ENCODE results near the gene BSN. TPM values are rescaled to one million over a fixed set of nuclear protein-coding genes. Genes with fewer than 3 reads are reported as not detected.

Gene BSN
- total RNA-seq, 2 experiments from 2014 or later = 0.03 to 0.27 TPM

DNA sequence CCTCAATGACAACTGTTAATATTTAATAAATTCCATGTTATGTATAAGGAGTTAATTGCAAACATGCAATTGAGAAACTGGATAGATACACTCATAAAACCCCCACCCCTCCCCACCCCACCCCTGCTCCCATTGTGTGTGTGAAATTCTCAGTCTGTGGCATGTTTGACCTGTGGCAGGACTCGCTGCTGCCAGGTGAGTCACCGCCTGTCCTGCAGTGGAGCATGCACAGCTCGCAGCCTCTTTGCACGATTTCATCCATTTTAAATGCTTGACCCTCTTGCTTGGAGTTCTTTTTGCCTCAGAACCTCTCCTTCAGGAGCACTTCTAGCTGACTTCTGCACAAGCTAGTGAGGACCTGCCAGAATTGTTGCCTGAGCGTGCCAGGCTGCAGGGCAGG is 114.6 kb downstream of the BSN start:
- Histone ChIP-seq H3K9me3 (ENCODE audit: low read length) (no peaks in the 10 kb centered on the region), H3K4me3 (ENCODE audit: low read depth, low read length, poor library complexity, severe bottlenecking) (no peak overlapping the region), H3K4me1 (ENCODE audit: insufficient read depth, low read length, poor library complexity, severe bottlenecking) (peaks cover 7% of the 10 kb centered on the region), H3K79me2 (ENCODE audit: insufficient read depth, low read depth, low read length) (0 out of 2 replicates have a peak, but pooled peaks cover 8% of the 10 kb centered on the region), H4K20me1 (ENCODE audit: insufficient read depth, low read length) (no peaks in the 10 kb centered on the region), H2AFZ (ENCODE audit: low read length) (no peak overlapping the region), H3K9me2 (ENCODE audit: insufficient read depth, low read length) (no peaks in the 10 kb centered on the region), H3K4me2 (ENCODE audit: low read length) (no peak overlapping the region), H3K36me3 (ENCODE audit: insufficient read depth, low read length) (no peaks in the 10 kb centered on the region), H3K27ac (ENCODE audit: low read depth, low read length, poor library complexity, severe bottlenecking) (no peak overlapping the region)
- no TSS peak for BruUV-seq (replicated peaks)
- intact Hi-C loops (cut with micrococcal nuclease; ENCODE audit: unreplicated experiment) = no loop called here
- DNase-seq (ENCODE audit: low spot score) = no peak
- TF ChIP-seq EZH2phosphoT487 (IDR thresholded peaks at IDR 0.05; ENCODE audit: borderline replicate concordance, low read depth, low read length) = no peak
- TF ChIP-seq, protein P1, sequence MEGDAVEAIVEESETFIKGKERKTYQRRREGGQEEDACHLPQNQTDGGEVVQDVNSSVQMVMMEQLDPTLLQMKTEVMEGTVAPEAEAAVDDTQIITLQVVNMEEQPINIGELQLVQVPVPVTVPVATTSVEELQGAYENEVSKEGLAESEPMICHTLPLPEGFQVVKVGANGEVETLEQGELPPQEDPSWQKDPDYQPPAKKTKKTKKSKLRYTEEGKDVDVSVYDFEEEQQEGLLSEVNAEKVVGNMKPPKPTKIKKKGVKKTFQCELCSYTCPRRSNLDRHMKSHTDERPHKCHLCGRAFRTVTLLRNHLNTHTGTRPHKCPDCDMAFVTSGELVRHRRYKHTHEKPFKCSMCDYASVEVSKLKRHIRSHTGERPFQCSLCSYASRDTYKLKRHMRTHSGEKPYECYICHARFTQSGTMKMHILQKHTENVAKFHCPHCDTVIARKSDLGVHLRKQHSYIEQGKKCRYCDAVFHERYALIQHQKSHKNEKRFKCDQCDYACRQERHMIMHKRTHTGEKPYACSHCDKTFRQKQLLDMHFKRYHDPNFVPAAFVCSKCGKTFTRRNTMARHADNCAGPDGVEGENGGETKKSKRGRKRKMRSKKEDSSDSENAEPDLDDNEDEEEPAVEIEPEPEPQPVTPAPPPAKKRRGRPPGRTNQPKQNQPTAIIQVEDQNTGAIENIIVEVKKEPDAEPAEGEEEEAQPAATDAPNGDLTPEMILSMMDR (conservative IDR thresholded peaks at IDR 0.05; ENCODE audit: low read length) = no peak
- ChIA-PET POLR2A (interaction anchor here (1.3 kb wide), 1 partner anchor 128 kb away, joined by 3 read pairs; no protein-coding TSS in a partner anchor), CTCF (ENCODE audit: unreplicated experiment) (interaction anchor here (1.4 kb wide), 1 partner anchor 129 kb away, joined by 5 read pairs; no protein-coding TSS in a partner anchor)

DNA sequence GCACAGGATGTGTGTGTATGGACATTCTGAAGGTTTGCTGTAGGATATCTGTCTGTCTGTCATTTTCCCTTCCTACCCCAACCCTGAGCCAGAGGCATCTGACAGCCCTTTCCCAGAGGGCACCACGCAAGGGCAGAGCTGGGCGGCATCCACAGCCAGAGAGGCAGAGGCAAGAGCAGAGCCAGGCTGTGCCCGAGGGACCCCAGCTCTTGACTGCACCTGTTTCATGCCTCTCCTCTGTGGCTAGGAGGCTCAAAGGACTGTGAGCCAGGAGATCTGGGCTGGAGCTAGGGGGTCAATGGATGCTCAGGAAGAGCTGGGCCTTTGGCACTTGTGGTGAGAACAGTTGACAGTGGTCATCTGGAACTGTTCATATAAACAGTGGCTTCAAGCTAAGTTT is 115.1 kb downstream of the BSN start:
- Histone ChIP-seq H3K4me3 (ENCODE audit: low read depth, low read length, poor library complexity, severe bottlenecking) (no peak overlapping the region), H3K4me2 (ENCODE audit: low read length) (no peak overlapping the region), H3K9me3 (ENCODE audit: low read length) (no peaks in the 10 kb centered on the region), H3K9me2 (ENCODE audit: insufficient read depth, low read length) (no peaks in the 10 kb centered on the region), H4K20me1 (ENCODE audit: insufficient read depth, low read length) (no peaks in the 10 kb centered on the region), H3K27ac (ENCODE audit: low read depth, low read length, poor library complexity, severe bottlenecking) (no peak overlapping the region), H3K4me1 (ENCODE audit: insufficient read depth, low read length, poor library complexity, severe bottlenecking) (peaks cover 7% of the 10 kb centered on the region), H2AFZ (ENCODE audit: low read length) (no peak overlapping the region), H3K36me3 (ENCODE audit: insufficient read depth, low read length) (no peaks in the 10 kb centered on the region), H3K79me2 (ENCODE audit: insufficient read depth, low read depth, low read length) (0 out of 2 replicates have a peak, but pooled peaks cover 8% of the 10 kb centered on the region)
- intact Hi-C loops (cut with micrococcal nuclease; ENCODE audit: unreplicated experiment) = no loop called here
- ChIA-PET POLR2A (interaction anchor here (1.3 kb wide), 1 partner anchor 129 kb away, joined by 3 read pairs; no protein-coding TSS in a partner anchor), CTCF (ENCODE audit: unreplicated experiment) (interaction anchor here (1.4 kb wide), 1 partner anchor 130 kb away, joined by 5 read pairs; no protein-coding TSS in a partner anchor)
- TF ChIP-seq, protein P1 (conservative IDR thresholded peaks at IDR 0.05; ENCODE audit: low read length) = no peak
- no peak for TF ChIP-seq EZH2phosphoT487 (IDR thresholded peaks at IDR 0.05; ENCODE audit: borderline replicate concordance, low read depth, low read length)
- no peak for DNase-seq (ENCODE audit: low spot score)
- BruUV-seq (replicated peaks) = no TSS peak

DNA sequence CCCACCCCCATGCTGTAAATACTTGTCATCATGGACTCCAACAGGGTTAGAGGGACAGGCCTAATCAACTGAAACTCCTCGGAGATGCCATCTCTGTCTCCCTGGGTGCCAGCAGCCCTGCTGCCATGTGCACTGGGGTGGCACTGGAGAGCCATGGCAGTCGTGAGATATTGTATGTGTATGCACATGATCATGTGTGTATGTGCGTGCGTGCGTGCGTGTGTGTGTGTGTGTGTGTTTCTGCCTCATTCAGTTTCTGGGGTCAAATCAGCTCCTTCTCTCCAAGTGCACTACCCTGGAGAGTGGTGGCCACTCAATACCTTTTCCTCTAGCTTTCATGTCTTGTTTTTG is 116.6 kb downstream of the BSN start:
- TF ChIP-seq EZH2phosphoT487 (IDR thresholded peaks at IDR 0.05; ENCODE audit: borderline replicate concordance, low read depth, low read length) = no peak
- TF ChIP-seq, protein P1 (conservative IDR thresholded peaks at IDR 0.05; ENCODE audit: low read length) = no peak
- intact Hi-C loops (cut with micrococcal nuclease; ENCODE audit: unreplicated experiment) = loop anchor here (1.0 to 5.0 kb wide), 3 partner anchors 132 to 579 kb away; partner anchors contain the start of genes QRICH1 and USP4
- H2AFZ ChIP-seq (ENCODE audit: low read length) = no peak overlapping the region
- ChIA-PET CTCF (ENCODE audit: unreplicated experiment) (interaction anchor here (1.6 kb wide), 2 partner anchors 131 to 133 kb away, joined by 5 to 6 read pairs; no protein-coding TSS in a partner anchor), POLR2A (interaction anchor here (2.8 kb wide), 1 partner anchor 131 kb away, joined by 18 read pairs; no protein-coding TSS in a partner anchor)
- no peak for DNase-seq (ENCODE audit: low spot score)
- H3K4me2 ChIP-seq (ENCODE audit: low read length) = no peak overlapping the region
- peaks cover 3% of the 10 kb centered on the region; the same call in 1 of the 2 replicates for H3K36me3 ChIP-seq (ENCODE audit: insufficient read depth, low read length)
- H3K27ac ChIP-seq (ENCODE audit: low read depth, low read length, poor library complexity, severe bottlenecking) = no peak overlapping the region
- H3K4me3 ChIP-seq (ENCODE audit: low read depth, low read length, poor library complexity, severe bottlenecking) = no peak overlapping the region
- no peaks in the 10 kb centered on the region for H3K9me3 ChIP-seq (ENCODE audit: low read length)
- H4K20me1 ChIP-seq (ENCODE audit: insufficient read depth, low read length) = no peaks in the 10 kb centered on the region
- peaks cover 17% of the 10 kb centered on the region for H3K4me1 ChIP-seq (ENCODE audit: insufficient read depth, low read length, poor library complexity, severe bottlenecking)
- H3K79me2 ChIP-seq (ENCODE audit: insufficient read depth, low read depth, low read length) = peaks cover 8% of the 10 kb centered on the region; the same call in 1 of the 2 replicates
- BruUV-seq (replicated peaks) = no TSS peak
- H3K9me2 ChIP-seq (ENCODE audit: insufficient read depth, low read length) = no peaks in the 10 kb centered on the region

Data from OCI-LY7 (cell line).